ENCODE data around the gene DSC1. TPM values are rescaled to one million over a fixed set of nuclear protein-coding genes. Genes with fewer than 3 reads are reported as not detected.
"Not testable (repeated sequence)": the region's sequence is repeated elsewhere in the genome, so short reads cannot be mapped to it uniquely, and the experiment has no call there.

Gene DSC1
- total and polyA plus RNA-seq, 4 experiments from 2014 or later = 0.62 to 3.9 (median 2.7) TPM

- intact Hi-C loops (cut with micrococcal nuclease) = no loop called here
- Histone ChIP-seq H3K4me1 (ENCODE audit: insufficient read depth, low read length) (no peaks in the 10 kb centered on the region), H3K36me3 (ENCODE audit: insufficient read depth, low read length) (no peaks in the 10 kb centered on the region), H3K27me3 (ENCODE audit: insufficient read depth, low read length) (no peaks in the 10 kb centered on the region), H3K4me3 (ENCODE audit: low read length in 2 of 2) (no peak overlapping the region), H3K9me3 (ENCODE audit: control insufficient read depth in 1 of 2, low read length in 2 of 2) (no peaks in the 10 kb centered on the region), H3K27ac (ENCODE audit: low read depth, low read length) (no peak overlapping the region)
- no peaks in the 10 kb centered on the region for H3K36me3 Mint-ChIP-seq
- no peaks in the 10 kb centered on the region for H3K27me3 Mint-ChIP-seq
- no peak for DNase-seq
- CTCF ChIA-PET (ENCODE audit: partially characterized antibody) = no interaction called here
- POLR2A ChIA-PET (ENCODE audit: partially characterized antibody) = no interaction called here
- no peak overlapping the region for H3K4me3 Mint-ChIP-seq
- H3K4me1 Mint-ChIP-seq = peaks cover 0 to 1% (median 0%) of the 10 kb centered on the region in 4 donors
- H3K27ac Mint-ChIP-seq = no peak overlapping the region
- H3K9me3 Mint-ChIP-seq = peaks cover 0 to 12% (median 6%) of the 10 kb centered on the region in 8 donors
These were observed 32.4 kb upstream of the DSC1 start for GRCh38 chr18:31195063-31195462.

DNA sequence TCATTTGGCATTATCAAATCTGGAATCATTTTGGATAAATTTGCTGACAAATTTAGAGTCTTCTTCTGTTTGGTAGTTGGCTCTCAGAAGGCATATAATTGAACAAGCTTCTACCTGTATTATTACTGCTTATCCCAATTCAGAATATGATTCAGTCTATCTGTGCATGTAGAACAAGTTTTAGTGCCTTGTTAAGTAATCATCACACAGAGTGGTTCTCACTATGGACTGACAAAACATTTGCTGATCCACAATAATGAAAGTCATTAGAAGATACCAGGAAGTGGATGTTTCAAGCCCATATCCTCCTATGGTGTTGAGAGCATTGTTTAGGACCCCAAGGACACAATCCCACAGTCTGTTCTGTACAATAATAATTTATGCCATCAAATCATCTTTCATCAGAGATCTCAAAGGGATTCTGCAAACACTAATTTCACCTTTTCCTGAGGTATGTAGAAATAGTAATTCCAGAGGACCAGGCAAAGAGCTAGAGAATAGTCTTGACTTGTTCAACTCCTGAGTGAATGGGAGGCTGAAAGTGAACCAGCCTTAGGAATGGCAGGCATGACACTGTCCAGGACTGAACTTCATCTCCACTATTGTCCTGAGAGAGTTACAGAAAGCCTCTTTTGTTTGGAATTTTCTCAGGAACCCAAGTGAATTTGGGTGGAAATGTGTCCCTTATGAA is 29.6 kb upstream of the DSC1 start:
- DNase-seq = no peak
- Histone ChIP-seq H3K27me3 (ENCODE audit: insufficient read depth, low read length) (no peaks in the 10 kb centered on the region), H3K4me3 (ENCODE audit: low read length in 2 of 2) (no peak overlapping the region), H3K36me3 (ENCODE audit: insufficient read depth, low read length) (no peaks in the 10 kb centered on the region), H3K4me1 (ENCODE audit: insufficient read depth, low read length) (no peaks in the 10 kb centered on the region), H3K27ac (ENCODE audit: low read depth, low read length) (no peak overlapping the region), H3K9me3 (ENCODE audit: control insufficient read depth in 1 of 2, low read length in 2 of 2) (no peaks in the 10 kb centered on the region)
- ChIA-PET POLR2A (ENCODE audit: partially characterized antibody) (no interaction called here), CTCF (ENCODE audit: partially characterized antibody) (no interaction called here)
- Mint-ChIP-seq H3K4me1 (no peaks in the 10 kb centered on the region), H3K27me3 (no peaks in the 10 kb centered on the region), H3K36me3 (no peaks in the 10 kb centered on the region), H3K4me3 (no peak overlapping the region), H3K9me3 (peaks cover 0 to 12% (median 3%) of the 10 kb centered on the region in 8 donors), H3K27ac (no peak overlapping the region)
- intact Hi-C loops (cut with micrococcal nuclease) = no loop called here

DNA sequence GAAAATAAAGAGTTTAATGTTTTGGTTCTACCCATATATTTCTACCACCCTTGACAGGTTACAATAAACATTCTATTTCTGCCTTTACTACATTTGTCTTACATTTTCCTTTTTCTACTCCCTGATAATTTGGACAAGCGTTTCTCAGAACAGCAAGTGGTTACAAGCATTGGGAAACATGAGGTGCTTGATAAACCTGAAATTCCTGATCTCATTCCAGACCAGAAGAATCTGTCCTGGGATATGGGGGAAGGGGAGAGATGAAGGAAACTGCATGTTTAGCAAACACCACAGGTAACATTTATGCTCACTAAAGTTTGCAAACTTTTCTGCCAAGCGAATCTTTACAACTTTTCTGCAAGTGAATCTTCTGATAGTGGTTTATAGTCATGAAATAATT is 28.3 kb upstream of the DSC1 start:
- H3K4me3 ChIP-seq (ENCODE audit: low read length in 2 of 2) = no peak overlapping the region
- H3K36me3 ChIP-seq (ENCODE audit: insufficient read depth, low read length) = no peaks in the 10 kb centered on the region
- no peak overlapping the region for H3K27ac Mint-ChIP-seq
- no peaks in the 10 kb centered on the region for H3K4me1 ChIP-seq (ENCODE audit: insufficient read depth, low read length)
- CTCF ChIA-PET (ENCODE audit: partially characterized antibody) = no interaction called here
- H3K9me3 Mint-ChIP-seq = peaks cover 0 to 12% (median 4%) of the 10 kb centered on the region in 8 donors
- H3K4me1 Mint-ChIP-seq = no peaks in the 10 kb centered on the region
- H3K27ac ChIP-seq (ENCODE audit: low read depth, low read length) = no peak overlapping the region
- intact Hi-C loops (cut with micrococcal nuclease) = no loop called here
- no peaks in the 10 kb centered on the region for H3K27me3 Mint-ChIP-seq
- H3K9me3 ChIP-seq (ENCODE audit: control insufficient read depth in 1 of 2, low read length in 2 of 2) = no peaks in the 10 kb centered on the region
- no peaks in the 10 kb centered on the region for H3K27me3 ChIP-seq (ENCODE audit: insufficient read depth, low read length)
- DNase-seq = no peak
- POLR2A ChIA-PET (ENCODE audit: partially characterized antibody) = no interaction called here
- no peaks in the 10 kb centered on the region for H3K36me3 Mint-ChIP-seq
- H3K4me3 Mint-ChIP-seq = no peak overlapping the region

GRCh38 chr18:31189757-31190156 is 27.1 kb upstream of the DSC1 start:
- no peak for DNase-seq
- intact Hi-C loops (cut with micrococcal nuclease) = no loop called here
- Histone ChIP-seq H3K27ac (ENCODE audit: low read depth, low read length) (no peak overlapping the region), H3K36me3 (ENCODE audit: insufficient read depth, low read length) (no peaks in the 10 kb centered on the region), H3K4me1 (ENCODE audit: insufficient read depth, low read length) (no peaks in the 10 kb centered on the region), H3K9me3 (ENCODE audit: control insufficient read depth in 1 of 2, low read length in 2 of 2) (no peaks in the 10 kb centered on the region), H3K4me3 (ENCODE audit: low read length in 2 of 2) (no peak overlapping the region), H3K27me3 (ENCODE audit: insufficient read depth, low read length) (no peaks in the 10 kb centered on the region)
- H3K4me1 Mint-ChIP-seq = no peaks in the 10 kb centered on the region
- peaks cover 0 to 9% (median 3%) of the 10 kb centered on the region in 8 donors for H3K9me3 Mint-ChIP-seq
- no peak overlapping the region for H3K27ac Mint-ChIP-seq
- POLR2A ChIA-PET (ENCODE audit: partially characterized antibody) = no interaction called here
- H3K4me3 Mint-ChIP-seq = no peak overlapping the region
- no peaks in the 10 kb centered on the region for H3K36me3 Mint-ChIP-seq
- no peaks in the 10 kb centered on the region for H3K27me3 Mint-ChIP-seq
- CTCF ChIA-PET (ENCODE audit: partially characterized antibody) = no interaction called here

- Histone ChIP-seq H3K9me3 (ENCODE audit: control insufficient read depth in 1 of 2, low read length in 2 of 2) (no peaks in the 10 kb centered on the region), H3K27me3 (ENCODE audit: insufficient read depth, low read length) (no peaks in the 10 kb centered on the region), H3K27ac (ENCODE audit: low read depth, low read length) (no peak overlapping the region), H3K36me3 (ENCODE audit: insufficient read depth, low read length) (no peaks in the 10 kb centered on the region), H3K4me3 (ENCODE audit: low read length in 2 of 2) (no peak overlapping the region), H3K4me1 (ENCODE audit: insufficient read depth, low read length) (no peaks in the 10 kb centered on the region)
- Mint-ChIP-seq H3K27me3 (no peaks in the 10 kb centered on the region), H3K27ac (no peak overlapping the region), H3K9me3 (peaks cover 0 to 9% (median 5%) of the 10 kb centered on the region in 8 donors), H3K4me1 (no peaks in the 10 kb centered on the region), H3K36me3 (no peaks in the 10 kb centered on the region), H3K4me3 (no peak overlapping the region)
- CTCF ChIA-PET (ENCODE audit: partially characterized antibody) = no interaction called here
- intact Hi-C loops (cut with micrococcal nuclease) = no loop called here
- no peak for DNase-seq
- POLR2A ChIA-PET (ENCODE audit: partially characterized antibody) = no interaction called here
These were observed 22.7 kb upstream of the DSC1 start for GRCh38 chr18:31185186-31185950.

- no peaks in the 10 kb centered on the region for H3K9me3 ChIP-seq (ENCODE audit: control insufficient read depth in 1 of 2, low read length in 2 of 2)
- no peaks in the 10 kb centered on the region for H3K36me3 ChIP-seq (ENCODE audit: insufficient read depth, low read length)
- peaks cover 2 to 14% (median 7%) of the 10 kb centered on the region in 8 donors for H3K9me3 Mint-ChIP-seq
- POLR2A ChIA-PET (ENCODE audit: partially characterized antibody) = no interaction called here
- CTCF ChIA-PET (ENCODE audit: partially characterized antibody) = no interaction called here
- H3K27me3 Mint-ChIP-seq = no peaks in the 10 kb centered on the region
- no peaks in the 10 kb centered on the region for H3K36me3 Mint-ChIP-seq
- intact Hi-C loops (cut with micrococcal nuclease) = no loop called here
- H3K27ac Mint-ChIP-seq = no peak overlapping the region
- H3K4me3 Mint-ChIP-seq = no peak overlapping the region
- DNase-seq = no peak
- H3K4me1 ChIP-seq (ENCODE audit: insufficient read depth, low read length) = no peaks in the 10 kb centered on the region
- H3K4me3 ChIP-seq (ENCODE audit: low read length in 2 of 2) = no peak overlapping the region
- no peaks in the 10 kb centered on the region for H3K4me1 Mint-ChIP-seq
- H3K27me3 ChIP-seq (ENCODE audit: insufficient read depth, low read length) = no peaks in the 10 kb centered on the region
- no peak overlapping the region for H3K27ac ChIP-seq (ENCODE audit: low read depth, low read length)
These were observed 20.6 kb upstream of the DSC1 start for GRCh38 chr18:31183302-31183701.

- H3K27me3 Mint-ChIP-seq; H3K4me3 ChIP-seq (ENCODE audit: low read length in 2 of 2); CTCF ChIA-PET (ENCODE audit: partially characterized antibody); DNase-seq; H3K36me3 Mint-ChIP-seq; H3K4me3 Mint-ChIP-seq; H3K36me3 ChIP-seq (ENCODE audit: insufficient read depth, low read length); H3K27me3 ChIP-seq (ENCODE audit: insufficient read depth, low read length); POLR2A ChIA-PET (ENCODE audit: partially characterized antibody); H3K4me1 Mint-ChIP-seq; H3K27ac ChIP-seq (ENCODE audit: low read depth, low read length); H3K4me1 ChIP-seq (ENCODE audit: insufficient read depth, low read length); H3K27ac Mint-ChIP-seq; intact Hi-C loops (cut with micrococcal nuclease); H3K9me3 ChIP-seq (ENCODE audit: control insufficient read depth in 1 of 2, low read length in 2 of 2): not testable (repeated sequence)
- H3K9me3 Mint-ChIP-seq = peaks cover 0 to 15% (median 6%) of the 10 kb centered on the region in 8 donors
These were observed 14.7 kb upstream of the DSC1 start for GRCh38 chr18:31177369-31177768.

All from CD4-positive, alpha-beta memory T cell (primary cell).